Right ventricle myocardium superior (tissue), 1 donor: ENCODE measurements around the gene VASN. TPM values are rescaled to one million over a fixed set of nuclear protein-coding genes. Genes with fewer than 3 reads are reported as not detected.
A peak's percentile ranks its signal among the peaks of the same experiment; 100 is the strongest.

Experiments used
- ATAC-seq: fragments of 200-7000 bp; cut with Tn5 transposase; one replicate; pipeline ENCODE4 v1.9.1; 2020; ENCODE audit warnings: mild to moderate bottlenecking; ENCODE audit not compliant: poor library complexity
- DNase-seq: peaks from one replicate; pipeline ENCODE4 v3.0.0-alpha.2; 2020
- intact Hi-C: fragments of 100-400 bp; cut with DNase I; formaldehyde crosslinking; loops from one replicate; pipeline ENCODE4 v1.11.2; 2022
- total RNA-seq: library from RNA; stranded (reverse); fragmentation: NEBNext Ultra II Directional; extraction: Animal tissue kit (Norgen Biotek cat#: 25700); gene quantifications from one replicate; pipeline ENCODE4 v1.2.1, GENCODE V29; 2021
- donor health status: DM: no; HTN: yes; CAD: no; lungs with severe emphysema.

VASN gene
- total RNA-seq, 1 donor from 2014 or later = 5.7 TPM

GRCh38 chr16:4408323-4408690, 36.7 kb downstream of the VASN start:
- ATAC-seq = no peak
- no peak for DNase-seq

GRCh38 chr16:4409081-4409932, 37.7 kb downstream of the VASN start:
- intact Hi-C loops = loop anchor here (10.0 kb wide), 1 partner anchor 205 kb away; no protein-coding TSS in a partner anchor
- DNase-seq (peak; percentile 57), ATAC-seq (peak; percentile 19)

More at GRCh38 chr16:4408323-4408690, 36.7 kb downstream of the VASN start:
- intact Hi-C loops = loop anchor here (10.0 kb wide), 1 partner anchor 204 kb away; no protein-coding TSS in a partner anchor

- DNase-seq (no peak), ATAC-seq (no peak)
- intact Hi-C loops = no loop called here
Measured at GRCh38 chr16:4410335-4411075, 38.9 kb downstream of the VASN start.

- peak; percentile 52 for ATAC-seq
- intact Hi-C loops = no loop called here
- DNase-seq = peak; percentile 89
Measured at GRCh38 chr16:4411684-4412083, 40.0 kb downstream of the VASN start.

DNA sequence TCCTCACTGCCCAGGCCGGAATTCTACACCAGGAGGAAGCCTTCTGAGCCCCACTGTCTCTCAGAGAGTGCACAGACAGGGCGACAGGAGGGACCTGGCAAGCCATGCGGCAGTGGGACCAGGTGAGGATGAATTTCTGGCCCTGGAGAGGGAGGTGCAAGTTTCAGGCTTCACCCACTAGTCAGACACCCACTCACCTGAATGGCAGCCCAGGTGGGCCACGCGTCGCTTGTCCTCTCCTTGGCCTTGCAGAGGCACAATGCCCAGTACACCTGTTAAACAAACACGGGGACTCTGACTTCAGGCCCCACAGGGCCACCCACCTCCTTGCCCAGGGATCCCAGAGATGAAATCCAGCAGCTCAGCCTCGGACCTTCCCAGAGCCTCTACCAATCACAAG, 40.5 kb downstream of the VASN start:
- intact Hi-C loops = no loop called here
- no peak for ATAC-seq
- no peak for DNase-seq

DNA sequence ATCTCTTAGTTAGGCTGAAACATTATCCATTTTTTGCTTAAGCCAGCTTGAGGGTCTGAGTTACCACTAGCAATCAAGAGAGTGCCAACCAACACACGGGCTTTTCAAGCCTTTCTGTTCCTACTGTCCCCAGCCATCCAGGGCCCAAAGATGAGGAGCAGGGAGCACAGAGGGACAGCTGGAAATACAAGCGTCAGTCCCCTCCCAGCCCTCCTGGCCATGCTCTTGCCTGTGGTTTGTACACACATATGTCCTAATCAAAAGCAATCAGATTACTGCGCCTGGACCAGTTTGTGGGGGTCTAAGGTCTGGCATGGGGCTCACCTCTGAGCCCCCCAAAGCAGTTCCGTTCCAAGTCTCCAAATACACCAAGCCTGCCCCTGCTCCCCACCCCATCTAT, 41.2 kb downstream of the VASN start:
- ATAC-seq = no peak
- intact Hi-C loops = no loop called here
- DNase-seq = no peak

- ATAC-seq (no peak), DNase-seq (no peak)
- intact Hi-C loops = no loop called here
Measured at GRCh38 chr16:4414187-4414917, 42.7 kb downstream of the VASN start.

DNA sequence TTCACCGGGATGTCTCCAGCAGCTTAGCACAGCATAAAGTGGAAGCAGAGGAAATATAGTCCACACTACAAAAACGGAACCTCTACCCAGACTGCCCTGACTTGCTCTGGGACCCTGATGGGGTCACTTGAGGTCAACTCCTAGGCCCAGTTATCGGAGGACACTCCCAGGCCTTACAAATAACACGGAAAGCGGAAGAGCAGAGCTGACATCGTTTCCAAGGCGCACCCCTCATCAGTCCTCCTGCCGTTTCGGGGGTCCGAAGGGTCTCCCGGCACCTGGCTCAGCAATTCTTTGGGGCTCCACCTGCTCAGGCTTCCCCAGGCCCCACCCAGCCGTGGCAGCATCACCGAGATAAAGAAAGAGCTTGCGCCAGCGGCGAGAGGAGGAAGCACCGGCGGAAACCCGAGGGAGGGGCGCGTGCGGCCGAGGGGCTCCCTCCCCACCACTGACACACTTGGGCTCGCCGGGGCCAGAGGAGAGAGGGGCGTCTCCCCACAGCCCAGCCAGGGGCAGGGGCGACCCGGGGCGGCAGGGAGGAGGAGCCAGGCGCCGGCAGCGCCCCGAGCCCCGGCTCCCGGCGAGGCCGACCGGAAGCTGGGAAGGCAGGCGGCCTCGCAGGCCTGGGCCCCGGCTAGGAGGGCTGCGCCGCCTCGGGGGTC, 44.0 kb downstream of the VASN start:
- intact Hi-C loops = no loop called here
- DNase-seq = peak; percentile 72
- ATAC-seq = peak; percentile 25

- intact Hi-C loops = no loop called here
- ATAC-seq (peak; percentile 95), DNase-seq (peak; percentile 99)
Measured at GRCh38 chr16:4416200-4417032, 44.8 kb downstream of the VASN start, which contains the start of gene CORO7. CORO7 (minus strand) TSS chr16:4416596; CDS start chr16:4416518, 78 bp downstream.

DNA sequence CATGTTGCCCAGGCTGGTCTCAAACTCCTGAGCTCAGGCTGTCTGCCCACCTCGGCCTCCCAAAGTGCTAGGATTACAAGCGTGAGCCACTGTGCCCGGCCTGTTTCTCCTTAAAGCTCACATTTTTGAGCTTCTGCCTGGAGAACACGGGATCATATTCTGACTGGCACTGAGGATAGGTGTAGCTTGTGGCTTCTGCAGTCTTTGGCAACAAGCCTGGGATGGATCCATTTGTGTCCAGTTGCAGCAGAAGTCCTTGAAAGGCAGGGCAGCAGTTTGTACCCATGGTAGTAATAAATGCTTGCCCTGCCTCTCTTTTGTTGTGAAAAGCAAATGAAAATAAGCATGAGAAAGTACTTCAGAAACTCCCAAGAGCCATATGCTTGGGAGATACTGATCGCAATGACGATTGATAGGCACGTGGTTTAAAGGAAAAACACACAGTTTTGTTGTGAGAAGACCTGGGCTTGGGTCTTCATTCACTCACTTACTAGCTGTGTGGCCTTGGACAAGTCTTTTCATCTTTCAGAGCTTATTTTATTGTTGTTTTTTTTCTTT, 47.8 kb downstream of the VASN start:
- ATAC-seq = no peak
- intact Hi-C loops = no loop called here
- no peak for DNase-seq

- ATAC-seq (no peak), DNase-seq (no peak)
- intact Hi-C loops = no loop called here
Measured at GRCh38 chr16:4420505-4421105, 49.0 kb downstream of the VASN start.

DNA sequence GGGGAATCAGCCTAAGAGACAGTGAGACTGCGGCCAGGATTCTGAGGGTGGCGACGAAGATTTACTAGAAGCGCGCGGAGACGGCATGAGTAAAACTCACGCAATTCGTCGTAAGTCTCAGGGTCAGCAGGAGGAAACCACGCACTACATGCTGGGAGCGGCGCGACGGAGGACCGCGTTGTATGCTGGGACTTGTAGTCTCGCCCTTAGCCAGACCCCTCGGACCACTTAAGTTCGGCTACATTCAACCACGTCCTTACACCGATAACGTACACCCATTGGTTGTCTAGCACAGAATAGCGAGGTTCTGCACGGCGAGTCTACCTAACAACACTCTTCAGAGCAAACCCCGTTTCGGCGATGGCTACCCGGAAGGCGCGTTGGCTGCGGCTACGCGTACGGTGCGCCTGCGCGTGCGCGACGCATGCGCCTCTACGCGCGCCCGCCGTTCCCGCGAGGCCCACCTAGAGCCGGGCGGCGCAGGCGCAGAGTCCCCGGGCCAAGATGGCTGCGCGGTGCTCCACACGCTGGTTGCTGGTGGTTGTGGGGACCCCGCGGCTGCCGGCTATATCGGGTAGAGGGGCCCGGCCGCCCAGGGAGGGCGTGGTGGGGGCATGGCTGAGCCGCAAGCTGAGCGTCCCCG, 53.9 kb downstream of the VASN start, which contains the start of gene DNAJA3:
Gene DNAJA3 (plus strand): TSS at position 491 of the 643 bp plus-strand sequence. CDS start 14 bp downstream, at position 505.
- peak; percentile 97 for DNase-seq
- intact Hi-C loops = no loop called here
- ATAC-seq = peak; percentile 98

DNA sequence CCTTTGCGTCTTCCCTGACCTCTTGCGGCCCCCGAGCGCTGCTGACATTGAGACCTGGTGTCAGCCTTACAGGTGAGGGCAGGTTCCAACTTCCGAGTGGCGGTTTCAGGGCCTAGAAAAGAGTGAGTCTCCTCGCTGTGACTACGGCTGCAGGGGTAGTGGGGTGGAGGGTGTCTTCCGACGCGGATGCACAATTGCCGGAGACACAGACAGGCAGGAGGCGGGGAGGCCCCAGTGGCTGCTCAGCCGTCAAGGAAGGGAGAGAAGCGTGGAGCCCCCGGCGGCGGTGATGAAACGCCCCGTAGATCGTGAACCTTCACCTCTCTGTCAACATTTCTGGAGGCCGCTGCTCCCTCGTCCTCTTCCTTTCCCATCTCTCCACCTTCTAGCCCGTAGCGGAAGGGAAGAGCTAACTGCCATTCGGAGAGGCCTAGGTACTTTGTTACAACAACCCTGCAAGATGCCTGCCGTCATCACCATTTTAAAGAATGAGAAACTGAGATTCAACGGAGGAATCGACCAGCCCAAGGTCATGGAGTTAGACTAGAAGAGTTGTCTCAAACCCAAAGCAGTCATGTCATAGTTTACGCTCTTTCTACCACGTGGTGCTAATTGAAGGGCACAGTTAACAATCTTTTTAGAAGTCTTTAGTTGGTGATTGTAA, 54.5 kb downstream of the VASN start:
- DNase-seq = peak; percentile 49
- peak; percentile 32 for ATAC-seq
- intact Hi-C loops = no loop called here

GRCh38 chr16:4426722-4427372, 55.2 kb downstream of the VASN start:
- ATAC-seq (no peak), DNase-seq (no peak)
- intact Hi-C loops = no loop called here

GRCh38 chr16:4428500-4428899, 56.9 kb downstream of the VASN start:
- intact Hi-C loops = no loop called here
- ATAC-seq (no peak), DNase-seq (no peak)

DNA sequence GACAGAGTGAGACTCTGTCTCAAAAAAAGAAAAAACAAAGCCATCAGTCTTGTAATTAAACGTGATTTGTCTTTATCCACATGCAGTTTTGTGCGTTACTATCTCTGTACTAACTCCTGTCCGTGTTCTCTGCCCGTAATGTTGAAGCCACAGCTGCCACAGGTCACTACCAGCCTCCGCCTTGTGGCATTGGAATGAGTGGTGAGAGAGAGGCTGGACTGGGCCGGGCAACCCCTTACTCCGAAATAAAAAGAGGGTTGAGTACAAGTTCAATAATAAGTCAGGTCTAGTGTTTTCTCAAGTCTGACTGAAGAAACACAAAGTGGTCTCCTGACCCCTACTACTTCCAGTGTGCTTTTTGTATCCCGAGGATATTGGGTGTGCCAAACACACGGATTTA, 59.4 kb downstream of the VASN start:
- intact Hi-C loops = no loop called here
- ATAC-seq = no peak
- DNase-seq = no peak
